HG03103 (cell line): ENCODE results near the gene RNF144A.

Experiments
- ATAC-seq: cut with Tn5 transposase; IDR thresholded peaks from one replicate; pipeline ENCODE4 v1.9.1; 2021; ENCODE audit warnings: low read depth; ENCODE audit not compliant: unreplicated experiment

Gene RNF144A

GRCh38 chr2:7035884-7036283, 118.7 kb downstream of the RNF144A start:
- no peak for ATAC-seq

- peak; percentile 89 for ATAC-seq
Observed at GRCh38 chr2:7037340-7038333, 120.4 kb downstream of the RNF144A start.

- ATAC-seq, result no peak
Observed at GRCh38 chr2:7040547-7040946, 123.3 kb downstream of the RNF144A start.

GRCh38 chr2:7041421-7041820, 124.2 kb downstream of the RNF144A start:
- no peak for ATAC-seq

- ATAC-seq, result no peak
Observed at GRCh38 chr2:7043690-7044089, 126.5 kb downstream of the RNF144A start.

- no peak for ATAC-seq
Observed at GRCh38 chr2:7044253-7045250, 127.3 kb downstream of the RNF144A start.

- ATAC-seq, result no peak
Observed at GRCh38 chr2:7045601-7046590, 128.7 kb downstream of the RNF144A start.

- ATAC-seq, result no peak
Observed at GRCh38 chr2:7047661-7048060, 130.4 kb downstream of the RNF144A start.

- ATAC-seq, result no peak
Observed at GRCh38 chr2:7048762-7049294, 131.6 kb downstream of the RNF144A start.

GRCh38 chr2:7052404-7052803, 135.2 kb downstream of the RNF144A start:
- ATAC-seq, result peak; percentile 86

GRCh38 chr2:7053650-7054265, 136.5 kb downstream of the RNF144A start:
- ATAC-seq, result no peak

- ATAC-seq, result peak; percentile 53
Observed at GRCh38 chr2:7057865-7058400, 140.7 kb downstream of the RNF144A start.

GRCh38 chr2:7060156-7060555, 142.9 kb downstream of the RNF144A start:
- no peak for ATAC-seq

GRCh38 chr2:7060631-7061449, 143.6 kb downstream of the RNF144A start:
- no peak for ATAC-seq

- ATAC-seq, result no peak
Observed at GRCh38 chr2:7061450-7061789, 144.2 kb downstream of the RNF144A start.

GRCh38 chr2:7061921-7062320, 144.7 kb downstream of the RNF144A start:
- ATAC-seq, result no peak

- no peak for ATAC-seq
Observed at GRCh38 chr2:7063789-7064188, 146.6 kb downstream of the RNF144A start.

- no peak for ATAC-seq
Observed at GRCh38 chr2:7068457-7068856, 151.2 kb downstream of the RNF144A start.
